ENCODE data around the gene FAM193A. TPM values are rescaled to one million over a fixed set of nuclear protein-coding genes. Genes with fewer than 3 reads are reported as not detected.
"Not testable (repeated sequence)": the region's sequence is repeated elsewhere in the genome, so short reads cannot be mapped to it uniquely, and the experiment has no call there.

Gene FAM193A
- polyA plus RNA-seq, 1 experiment = 5.9 TPM

DNA sequence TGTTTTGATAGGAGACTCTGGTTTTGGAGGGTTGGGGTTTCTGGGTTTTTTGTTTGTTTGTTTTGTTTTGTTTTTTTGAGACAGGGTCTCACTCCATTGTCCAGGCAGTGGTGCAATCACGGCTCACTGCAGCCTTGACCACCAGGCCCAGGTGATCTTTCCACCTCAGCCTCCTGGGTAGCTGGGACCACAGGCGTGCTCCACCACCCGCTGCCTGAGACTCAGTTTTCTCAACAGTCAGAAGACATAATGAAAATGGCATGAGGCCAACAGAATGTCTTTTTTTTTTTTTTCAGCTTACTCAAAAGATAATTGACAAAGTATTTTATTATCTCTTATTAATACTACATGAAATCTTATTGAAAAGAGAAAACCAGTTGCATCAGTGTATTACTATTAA is 187.3 kb downstream of the FAM193A start:
- H3K4me3 ChIP-seq (ENCODE audit: low read depth, low read length) = no peak overlapping the region
- ChIA-PET POLR2A (no interaction called here), CTCF (no interaction called here)
- TF ChIP-seq, protein P1, sequence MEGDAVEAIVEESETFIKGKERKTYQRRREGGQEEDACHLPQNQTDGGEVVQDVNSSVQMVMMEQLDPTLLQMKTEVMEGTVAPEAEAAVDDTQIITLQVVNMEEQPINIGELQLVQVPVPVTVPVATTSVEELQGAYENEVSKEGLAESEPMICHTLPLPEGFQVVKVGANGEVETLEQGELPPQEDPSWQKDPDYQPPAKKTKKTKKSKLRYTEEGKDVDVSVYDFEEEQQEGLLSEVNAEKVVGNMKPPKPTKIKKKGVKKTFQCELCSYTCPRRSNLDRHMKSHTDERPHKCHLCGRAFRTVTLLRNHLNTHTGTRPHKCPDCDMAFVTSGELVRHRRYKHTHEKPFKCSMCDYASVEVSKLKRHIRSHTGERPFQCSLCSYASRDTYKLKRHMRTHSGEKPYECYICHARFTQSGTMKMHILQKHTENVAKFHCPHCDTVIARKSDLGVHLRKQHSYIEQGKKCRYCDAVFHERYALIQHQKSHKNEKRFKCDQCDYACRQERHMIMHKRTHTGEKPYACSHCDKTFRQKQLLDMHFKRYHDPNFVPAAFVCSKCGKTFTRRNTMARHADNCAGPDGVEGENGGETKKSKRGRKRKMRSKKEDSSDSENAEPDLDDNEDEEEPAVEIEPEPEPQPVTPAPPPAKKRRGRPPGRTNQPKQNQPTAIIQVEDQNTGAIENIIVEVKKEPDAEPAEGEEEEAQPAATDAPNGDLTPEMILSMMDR (IDR thresholded peaks at IDR 0.05; ENCODE audit: insufficient read depth, low read depth, low read length) = no peak
- H3K27me3 ChIP-seq (ENCODE audit: control insufficient read depth, insufficient read depth, low read length) = no peaks in the 10 kb centered on the region
- no peak for DNase-seq (ENCODE audit: low read depth)
- H3K36me3 ChIP-seq (ENCODE audit: control insufficient read depth, insufficient read depth, low read length) = peaks cover 6% of the 10 kb centered on the region

DNA sequence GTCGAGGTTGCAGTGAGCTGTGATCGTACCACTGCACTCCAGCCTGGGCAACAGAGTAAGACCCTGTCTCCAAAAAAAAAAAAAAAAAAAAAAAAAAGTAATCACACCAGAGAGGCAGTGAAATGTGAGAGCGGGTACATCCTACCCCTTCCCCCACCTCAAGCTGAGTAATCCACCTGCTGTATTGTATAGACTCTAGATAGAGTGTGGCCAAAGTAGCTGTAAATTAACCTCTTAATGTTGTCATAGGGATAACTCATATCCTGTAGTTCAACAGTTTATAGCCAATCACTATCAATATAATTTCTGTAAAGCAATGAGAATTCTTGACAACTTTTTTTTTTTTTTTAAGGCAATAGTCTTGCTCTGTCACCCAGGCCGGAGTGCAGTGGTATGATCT is 188.9 kb downstream of the FAM193A start:
- Histone ChIP-seq H3K4me3 (ENCODE audit: low read depth, low read length) (no peak overlapping the region), H3K27me3 (ENCODE audit: control insufficient read depth, insufficient read depth, low read length) (no peaks in the 10 kb centered on the region), H3K36me3 (ENCODE audit: control insufficient read depth, insufficient read depth, low read length) (peaks cover 8% of the 10 kb centered on the region)
- TF ChIP-seq, protein P1 (IDR thresholded peaks at IDR 0.05; ENCODE audit: insufficient read depth, low read depth, low read length) = no peak
- no peak for DNase-seq (ENCODE audit: low read depth)
- ChIA-PET CTCF (no interaction called here), POLR2A (no interaction called here)

DNA sequence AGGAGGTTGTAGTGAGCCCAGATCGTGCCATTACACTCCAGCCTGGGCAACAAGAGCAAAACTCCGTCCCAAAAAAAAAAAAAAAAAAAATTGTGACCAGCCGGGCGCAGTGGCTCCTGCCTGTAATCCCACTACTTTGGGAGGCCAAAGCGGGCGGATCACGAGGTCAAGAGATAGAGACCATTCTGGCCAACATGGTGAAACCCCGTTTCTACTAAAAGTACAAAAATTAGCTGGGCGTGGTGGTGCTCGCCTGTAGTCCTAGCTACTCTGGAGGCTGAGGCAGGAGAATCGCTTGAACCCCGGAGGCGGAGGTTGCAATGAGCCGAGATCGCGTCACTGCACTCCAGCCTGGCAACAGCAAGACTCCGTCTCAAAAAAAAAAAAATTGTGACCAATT is 190.4 kb downstream of the FAM193A start:
- POLR2A ChIA-PET; CTCF ChIA-PET; DNase-seq (ENCODE audit: low read depth); H3K4me3 ChIP-seq (ENCODE audit: low read depth, low read length); H3K27me3 ChIP-seq (ENCODE audit: control insufficient read depth, insufficient read depth, low read length): not testable (repeated sequence)
- H3K36me3 ChIP-seq (ENCODE audit: control insufficient read depth, insufficient read depth, low read length) = peaks cover 10% of the 10 kb centered on the region

DNA sequence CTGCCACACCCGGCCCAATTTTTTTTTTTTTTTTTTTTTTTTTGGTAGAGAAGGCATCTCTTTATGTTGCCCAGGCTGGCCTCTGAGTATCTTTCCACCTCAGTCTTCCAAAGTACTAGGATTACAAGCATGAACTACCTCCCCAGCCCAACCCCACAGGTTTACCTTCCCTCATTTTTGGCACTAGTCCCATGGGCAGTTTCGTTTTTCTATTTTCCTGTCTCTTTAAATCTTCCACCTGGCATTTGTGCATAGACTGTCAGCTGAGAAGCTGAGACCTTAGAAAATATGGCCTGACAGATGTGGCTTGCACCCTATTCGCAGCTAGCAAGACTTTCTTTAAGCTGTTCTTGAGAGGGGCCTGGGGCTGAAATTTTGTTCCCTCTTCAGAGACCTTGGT is 191.8 kb downstream of the FAM193A start:
- TF ChIP-seq, protein P1 (IDR thresholded peaks at IDR 0.05; ENCODE audit: insufficient read depth, low read depth, low read length) = no peak
- Histone ChIP-seq H3K36me3 (ENCODE audit: control insufficient read depth, insufficient read depth, low read length) (peaks cover 17% of the 10 kb centered on the region), H3K27me3 (ENCODE audit: control insufficient read depth, insufficient read depth, low read length) (no peaks in the 10 kb centered on the region), H3K4me3 (ENCODE audit: low read depth, low read length) (no peak overlapping the region)
- DNase-seq (ENCODE audit: low read depth) = no peak
- POLR2A ChIA-PET = no interaction called here
- CTCF ChIA-PET = no interaction called here

DNA sequence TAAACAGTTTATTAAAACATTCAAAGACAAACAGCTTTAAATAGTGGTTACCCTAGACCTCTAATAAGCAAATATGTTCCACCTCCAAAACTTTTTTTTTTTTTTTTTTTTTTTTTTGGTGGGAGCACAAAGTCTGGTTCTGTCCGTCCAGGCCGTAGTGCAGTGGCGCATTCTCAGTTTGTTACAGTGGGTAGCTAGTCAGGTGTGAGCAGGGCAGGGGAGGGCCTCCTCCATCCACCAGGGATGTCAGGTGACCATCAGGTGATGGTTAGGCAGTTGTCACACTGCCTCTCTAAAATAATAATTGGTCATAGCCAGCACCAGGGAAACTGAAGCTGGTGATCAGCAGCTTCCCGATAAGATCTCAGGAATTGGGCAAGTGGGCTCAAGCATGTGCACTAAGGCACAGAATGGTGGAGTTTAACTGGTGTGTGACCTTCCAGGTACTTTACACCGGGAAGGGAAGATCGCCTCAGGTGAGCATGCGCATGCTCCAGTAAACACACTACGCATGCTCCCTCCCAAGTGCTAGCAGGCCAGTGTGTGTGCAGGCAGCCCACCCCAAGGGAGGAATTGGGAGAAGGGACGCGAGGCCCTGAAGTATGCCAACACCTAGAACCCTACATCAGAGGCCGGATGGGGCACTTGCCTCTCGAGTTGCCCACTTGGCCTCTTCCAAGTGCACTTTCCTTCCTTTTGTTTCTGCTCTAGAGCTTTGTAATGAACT is 192.5 kb downstream of the FAM193A start:
- Histone ChIP-seq H3K36me3 (ENCODE audit: control insufficient read depth, insufficient read depth, low read length) (peaks cover 23% of the 10 kb centered on the region), H3K4me3 (ENCODE audit: low read depth, low read length) (no peak overlapping the region), H3K27me3 (ENCODE audit: control insufficient read depth, insufficient read depth, low read length) (no peaks in the 10 kb centered on the region)
- TF ChIP-seq, protein P1 (IDR thresholded peaks at IDR 0.05; ENCODE audit: insufficient read depth, low read depth, low read length) = no peak
- DNase-seq (ENCODE audit: low read depth) = no peak
- CTCF ChIA-PET = no interaction called here
- POLR2A ChIA-PET = no interaction called here

DNA sequence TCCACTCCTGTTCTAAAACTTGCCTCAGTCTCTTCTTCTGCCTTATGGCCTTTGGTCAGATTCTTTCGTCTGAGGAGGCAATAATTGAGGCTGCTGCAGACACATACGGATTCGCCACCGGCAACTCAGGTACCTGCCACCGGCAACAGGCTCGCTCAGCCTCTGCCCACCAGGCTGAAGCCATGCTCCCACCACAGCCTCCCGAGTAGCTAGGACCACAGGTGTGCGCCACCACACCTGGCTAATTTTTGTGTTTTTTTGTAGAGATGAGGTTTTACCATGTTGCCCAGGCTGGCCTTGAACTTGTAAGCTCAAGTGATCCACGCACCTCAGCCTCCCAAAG is 193.1 kb downstream of the FAM193A start:
- peaks cover 23% of the 10 kb centered on the region for H3K36me3 ChIP-seq (ENCODE audit: control insufficient read depth, insufficient read depth, low read length)
- POLR2A ChIA-PET = no interaction called here
- TF ChIP-seq, protein P1 (IDR thresholded peaks at IDR 0.05; ENCODE audit: insufficient read depth, low read depth, low read length) = no peak

More for the DNA sequence above, 193.1 kb downstream of the FAM193A start:
- no peak for DNase-seq (ENCODE audit: low read depth)
- CTCF ChIA-PET = no interaction called here
- no peak overlapping the region for H3K4me3 ChIP-seq (ENCODE audit: low read depth, low read length)
- no peaks in the 10 kb centered on the region for H3K27me3 ChIP-seq (ENCODE audit: control insufficient read depth, insufficient read depth, low read length)
